H9 (cell line): ENCODE results near the gene POU6F2. TPM values are rescaled to one million over a fixed set of nuclear protein-coding genes. Genes with fewer than 3 reads are reported as not detected.

Experiments used
- DNase-seq: peaks from one replicate; pipeline ENCODE4 v3.0.0-alpha.2; 2017
- H2AFZ ChIP-seq: one replicate; pipeline ENCODE4 v1.6.1; 2013; ENCODE audit warnings: mild to moderate bottlenecking, low read length, control low read depth, moderate library complexity
- H2AK5ac ChIP-seq: 2 replicates; pipeline ENCODE4 v1.6.1; 2013; ENCODE audit warnings: low read length, control low read depth, mixed read lengths; ENCODE audit not compliant: insufficient read length
- H2BK120ac ChIP-seq: one replicate; pipeline ENCODE4 v1.6.1; 2013; ENCODE audit warnings: low read depth, mild to moderate bottlenecking, low read length, control low read depth, inconsistent platforms; ENCODE audit not compliant: poor library complexity, severe bottlenecking
- H2BK12ac ChIP-seq: 2 replicates; pipeline ENCODE4 v1.6.1; 2013; ENCODE audit warnings: low read length, control low read depth, mixed read lengths, low read depth; ENCODE audit not compliant: insufficient read length
- H2BK15ac ChIP-seq: 2 replicates; pipeline ENCODE4 v1.6.1; 2013; ENCODE audit warnings: low read depth, low read length, control low read depth
- H2BK20ac ChIP-seq: one replicate; pipeline ENCODE4 v1.6.1; 2013; ENCODE audit warnings: low read depth, mild to moderate bottlenecking, low read length, control low read depth, inconsistent platforms; ENCODE audit not compliant: poor library complexity, severe bottlenecking
- H2BK5ac ChIP-seq: 2 replicates; pipeline ENCODE4 v1.6.1; 2013; ENCODE audit warnings: low read length, control low read depth, mixed read lengths; ENCODE audit not compliant: insufficient read length
- H3K14ac ChIP-seq: 2 replicates; pipeline ENCODE4 v1.6.1; 2013; ENCODE audit warnings: low read length, control low read depth; ENCODE audit not compliant: insufficient read depth
- H3K18ac ChIP-seq: 2 replicates; pipeline ENCODE4 v1.6.1; 2013; ENCODE audit warnings: low read depth, mild to moderate bottlenecking, mixed read lengths, low read length, control low read depth; ENCODE audit not compliant: insufficient read length
- H3K23ac ChIP-seq: 2 replicates; pipeline ENCODE4 v1.6.1; 2013; ENCODE audit warnings: low read length, control low read depth, mixed read lengths, low read depth; ENCODE audit not compliant: insufficient read length
- H3K23me2 ChIP-seq: 2 replicates; pipeline ENCODE4 v1.6.1; 2013; ENCODE audit warnings: low read depth, mild to moderate bottlenecking, mixed read lengths, low read length, control low read depth; ENCODE audit not compliant: insufficient read length, poor library complexity, severe bottlenecking
- H3K27ac ChIP-seq: 2 replicates; pipeline ENCODE4 v1.5.1; 2013; ENCODE audit warnings: low read length, control low read depth, mixed read lengths, low read depth; ENCODE audit not compliant: insufficient read length
- H3K27me3 ChIP-seq: 2 replicates; pipeline ENCODE4 v1.6.1; 2013; ENCODE audit warnings: low read length, control low read depth, inconsistent platforms; ENCODE audit not compliant: insufficient read depth
- H3K4ac ChIP-seq: 2 replicates; pipeline ENCODE4 v1.6.1; 2013; ENCODE audit warnings: low read depth, mild to moderate bottlenecking, control low read depth, inconsistent platforms, low read length, moderate library complexity
- H3K4me1 ChIP-seq: 2 replicates; pipeline ENCODE4 v1.6.1; 2013; ENCODE audit warnings: low read length, control low read depth, inconsistent platforms; ENCODE audit not compliant: insufficient read depth
- H3K4me2 ChIP-seq: 2 replicates; pipeline ENCODE4 v1.6.1; 2013; ENCODE audit warnings: low read length, control low read depth, mixed read lengths; ENCODE audit not compliant: insufficient read length, insufficient read depth
- H3K56ac ChIP-seq: 2 replicates; pipeline ENCODE4 v1.6.1; 2013; ENCODE audit warnings: low read depth, mild to moderate bottlenecking, mixed read lengths, low read length, control low read depth; ENCODE audit not compliant: insufficient read length
- H3K79me1 ChIP-seq: 2 replicates; pipeline ENCODE4 v1.6.1; 2013; ENCODE audit warnings: low read depth, mild to moderate bottlenecking, moderate library complexity, low read length, control low read depth, inconsistent platforms; ENCODE audit not compliant: insufficient read depth, poor library complexity, severe bottlenecking
- H3K79me2 ChIP-seq: 2 replicates; pipeline ENCODE4 v1.6.1; 2013; ENCODE audit warnings: low read length, control low read depth, inconsistent platforms; ENCODE audit not compliant: insufficient read depth
- H3K9ac ChIP-seq: 2 replicates; pipeline ENCODE4 v1.6.1; 2013; ENCODE audit warnings: low read length, control low read depth, mixed read lengths; ENCODE audit not compliant: insufficient read length; ENCODE audit errors: extremely low read depth
- H3K9me3 ChIP-seq: one replicate; pipeline ENCODE4 v1.6.1; 2013; ENCODE audit warnings: low read depth, low read length, inconsistent platforms; ENCODE audit not compliant: control insufficient read depth
- H3T11ph ChIP-seq: one replicate; pipeline ENCODE4 v1.6.1; 2013; ENCODE audit warnings: mild to moderate bottlenecking, low read length, control low read depth, inconsistent platforms
- H4K20me1 ChIP-seq: one replicate; pipeline ENCODE4 v1.6.1; 2013; ENCODE audit not compliant: control insufficient read depth, insufficient read length, insufficient read depth
- H4K5ac ChIP-seq: 2 replicates; pipeline ENCODE4 v1.6.1; 2013; ENCODE audit warnings: low read depth, mild to moderate bottlenecking, mixed read lengths, low read length, control low read depth; ENCODE audit not compliant: insufficient read length
- H4K8ac ChIP-seq: replicated peaks from 2 replicates; pipeline ENCODE4 v1.6.1; 2013; ENCODE audit warnings: low read length, control low read depth, mixed read lengths, low read depth; ENCODE audit not compliant: insufficient read length
- H4K91ac ChIP-seq: 2 replicates; pipeline ENCODE4 v1.6.1; 2013; ENCODE audit warnings: low read depth, mild to moderate bottlenecking, moderate library complexity, mixed read lengths, low read length, control low read depth; ENCODE audit not compliant: insufficient read length
- H3K27ac Mint-ChIP-seq, 3 experiments: 2 replicates in 2 of 3; 3 replicates in 1 of 3; pipeline ENCODE4 v1.8.0; 2020 to 2021; ENCODE audit warnings: mixed read lengths in 3 of 3, mild to moderate bottlenecking in 1 of 3, moderate library complexity in 1 of 3
- H3K27me3 Mint-ChIP-seq: 2 replicates; pipeline ENCODE4 v1.8.0; 2021; ENCODE audit warnings: low read depth, mild to moderate bottlenecking, moderate library complexity, mixed read lengths
- H3K36me3 Mint-ChIP-seq, 3 experiments: 2 replicates in 2 of 3; 3 replicates in 1 of 3; pipeline ENCODE4 v1.8.0; 2020 to 2021; ENCODE audit warnings: low read depth in 3 of 3, mixed read lengths in 3 of 3; ENCODE audit not compliant: insufficient read depth in 1 of 3
- H3K4me1 Mint-ChIP-seq, 2 experiments: 2 replicates each; pipeline ENCODE4 v1.8.0; 2020; ENCODE audit warnings: mixed read lengths in 2 of 2
- H3K4me3 Mint-ChIP-seq, 2 experiments: 2 replicates in 1 of 2; 3 replicates in 1 of 2; pipeline ENCODE4 v1.8.0; 2020 to 2021; ENCODE audit warnings: mild to moderate bottlenecking in 2 of 2, mixed read lengths in 2 of 2, moderate library complexity in 1 of 2
- H3K9me3 Mint-ChIP-seq, 2 experiments: 2 replicates in 1 of 2; 3 replicates in 1 of 2; pipeline ENCODE4 v1.8.0; 2020; ENCODE audit warnings: mild to moderate bottlenecking in 2 of 2, mixed read lengths in 2 of 2, moderate library complexity in 1 of 2
- WGBS: extraction: QIAGEN DNeasy Blood & Tissue Kit; methylation state at CpG from one replicate; pipeline ENCODE4 v1.1.7; 2013; ENCODE audit warnings: missing lambda C conversion rate, low lambda C conversion rate, mixed read lengths; ENCODE audit not compliant: insufficient read length; ENCODE audit errors: extremely low coverage; 5-methylcytosine and 5-hydroxymethylcytosine counted together
- total RNA-seq: library from RNA; stranded (reverse); gene quantifications from 2 replicates; pipeline ENCODE4 v1.2.1, GENCODE V29; 2021
- TF ChIP-seq, protein P1 (sequence below): fragments of 200-600 bp; sonication (generic); conservative IDR thresholded peaks from 3 replicates; pipeline ENCODE4 v1.8.0; 2021; ENCODE audit warnings: antibody characterized with exemption, mild to moderate bottlenecking

The POU6F2 gene
- total RNA-seq, 1 experiment from 2014 or later = 1.9 TPM

GRCh38 chr7:39374436-39375040 lies 396.8 kb downstream of the POU6F2 start:
- H3K9me3 Mint-ChIP-seq = peaks cover 3 to 12% of the 10 kb centered on the region in 2 experiments; a peak in 3 of 5 replicates
- no peak overlapping the region for H3K23ac ChIP-seq
- H3K4ac ChIP-seq = no peak overlapping the region
- no peaks in the 10 kb centered on the region for H4K20me1 ChIP-seq
- H2AFZ ChIP-seq = no peak overlapping the region
- WGBS = no CpG with 5 or more reads among the region's 5 CpGs
- no peak overlapping the region for H3K4me3 Mint-ChIP-seq
- H2BK20ac ChIP-seq = no peak overlapping the region
- H4K5ac ChIP-seq = no peak overlapping the region
- no peaks in the 10 kb centered on the region for H3K9me3 ChIP-seq
- no peak overlapping the region for H3K18ac ChIP-seq
- no peak overlapping the region for H3K4me2 ChIP-seq
- H4K91ac ChIP-seq = no peak overlapping the region
- no peak overlapping the region for H3K14ac ChIP-seq
- H3K4me1 Mint-ChIP-seq = peaks cover 4% of the 10 kb centered on the region in 2 experiments; a peak in 3 of 4 replicates
- no peaks in the 10 kb centered on the region for H3K27me3 ChIP-seq
- TF ChIP-seq, protein P1, sequence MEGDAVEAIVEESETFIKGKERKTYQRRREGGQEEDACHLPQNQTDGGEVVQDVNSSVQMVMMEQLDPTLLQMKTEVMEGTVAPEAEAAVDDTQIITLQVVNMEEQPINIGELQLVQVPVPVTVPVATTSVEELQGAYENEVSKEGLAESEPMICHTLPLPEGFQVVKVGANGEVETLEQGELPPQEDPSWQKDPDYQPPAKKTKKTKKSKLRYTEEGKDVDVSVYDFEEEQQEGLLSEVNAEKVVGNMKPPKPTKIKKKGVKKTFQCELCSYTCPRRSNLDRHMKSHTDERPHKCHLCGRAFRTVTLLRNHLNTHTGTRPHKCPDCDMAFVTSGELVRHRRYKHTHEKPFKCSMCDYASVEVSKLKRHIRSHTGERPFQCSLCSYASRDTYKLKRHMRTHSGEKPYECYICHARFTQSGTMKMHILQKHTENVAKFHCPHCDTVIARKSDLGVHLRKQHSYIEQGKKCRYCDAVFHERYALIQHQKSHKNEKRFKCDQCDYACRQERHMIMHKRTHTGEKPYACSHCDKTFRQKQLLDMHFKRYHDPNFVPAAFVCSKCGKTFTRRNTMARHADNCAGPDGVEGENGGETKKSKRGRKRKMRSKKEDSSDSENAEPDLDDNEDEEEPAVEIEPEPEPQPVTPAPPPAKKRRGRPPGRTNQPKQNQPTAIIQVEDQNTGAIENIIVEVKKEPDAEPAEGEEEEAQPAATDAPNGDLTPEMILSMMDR = no peak
- H3K4me1 ChIP-seq = no peaks in the 10 kb centered on the region
- DNase-seq = no peak
- H2AK5ac ChIP-seq = no peak overlapping the region
- no peak overlapping the region for H3K9ac ChIP-seq
- no peak overlapping the region for H2BK12ac ChIP-seq
- H2BK120ac ChIP-seq = no peak overlapping the region
- no peak overlapping the region for H3T11ph ChIP-seq
- H2BK5ac ChIP-seq = no peak overlapping the region
- peaks cover 0 to 9% (median 0%) of the 10 kb centered on the region in 3 experiments; a peak in 3 of 7 replicates for H3K36me3 Mint-ChIP-seq
- no peak overlapping the region for H4K8ac ChIP-seq
- H3K27ac ChIP-seq = no peak overlapping the region
- no peaks in the 10 kb centered on the region for H3K23me2 ChIP-seq
- no peaks in the 10 kb centered on the region for H3K27me3 Mint-ChIP-seq
- no peaks in the 10 kb centered on the region for H3K79me2 ChIP-seq
- peak overlapping the region in 1 of 3 experiments; percentile 14; a peak in 1 of 7 replicates for H3K27ac Mint-ChIP-seq
- no peak overlapping the region for H2BK15ac ChIP-seq
- H3K79me1 ChIP-seq = no peaks in the 10 kb centered on the region
- H3K56ac ChIP-seq = no peak overlapping the region
